Aorta (tissue), 5 donors: ENCODE measurements around the gene EPX. TPM values are rescaled to one million over a fixed set of nuclear protein-coding genes. Genes with fewer than 3 reads are reported as not detected.

Experiments used
- ATAC-seq: fragments of 200-7000 bp; cut with Tn5 transposase; one replicate; pipeline ENCODE4 v1.9.1; 2022; ENCODE audit warnings: moderate library complexity; ENCODE audit not compliant: low FRiP score
- DNase-seq, 2 donors: peaks; one replicate each; pipeline ENCODE4 v3.0.0-alpha.2; 2020
- H3K27ac ChIP-seq, 2 donors: one replicate each; pipeline ENCODE4 v1.5.1; 2013; ENCODE audit warnings: low read length in 2 of 2, mild to moderate bottlenecking in 2 of 2, moderate library complexity in 2 of 2, control low read depth in 1 of 2, inconsistent platforms in 1 of 2, low read depth in 1 of 2
- H3K27me3 ChIP-seq, 2 donors: one replicate each; pipeline ENCODE4 v1.6.1; 2013; ENCODE audit warnings: control low read depth in 1 of 2, low read length in 1 of 2, mild to moderate bottlenecking in 1 of 2, moderate library complexity in 1 of 2; ENCODE audit not compliant: insufficient read depth in 2 of 2, control insufficient read depth in 1 of 2
- H3K36me3 ChIP-seq, 2 donors: one replicate each; pipeline ENCODE4 v1.6.1; 2013; ENCODE audit warnings: control low read depth in 1 of 2, low read length in 1 of 2, mild to moderate bottlenecking in 1 of 2; ENCODE audit not compliant: insufficient read depth in 2 of 2, control insufficient read depth in 1 of 2
- H3K4me1 ChIP-seq, 2 donors: one replicate each; pipeline ENCODE4 v1.6.1; 2013; ENCODE audit warnings: low read length in 2 of 2, control low read depth in 1 of 2, mild to moderate bottlenecking in 1 of 2, moderate library complexity in 1 of 2; ENCODE audit not compliant: insufficient read depth in 2 of 2, control insufficient read depth in 1 of 2
- H3K4me3 ChIP-seq, 2 donors: one replicate each; pipeline ENCODE4 v1.5.1; 2013; ENCODE audit warnings: low read length in 2 of 2, control low read depth in 1 of 2, mild to moderate bottlenecking in 1 of 2
- H3K9me3 ChIP-seq: one replicate; pipeline ENCODE4 v1.6.1; 2013; ENCODE audit warnings: mild to moderate bottlenecking, low read length; ENCODE audit not compliant: control insufficient read depth
- WGBS, 2 donors: extraction: QIAGEN DNeasy Blood & Tissue Kit; methylation state at CpG; one replicate each; pipeline ENCODE4 v1.1.7; 2013; 5-methylcytosine and 5-hydroxymethylcytosine counted together
- intact Hi-C, 2 donors: fragments of 100-400 bp; cut with DNase I; formaldehyde crosslinking; loops; one replicate each; pipeline versions ENCODE4 v1.14.2 to v1.15.0; 2022
- polyA plus RNA-seq, 2 donors: library from polyadenylated mRNA; stranded (reverse); fragments of 200-250 nt; gene quantifications; one replicate each; pipeline ENCODE4 v1.2.3, GENCODE V29; 2013
- total RNA-seq, 2 donors: library from RNA; stranded (reverse); fragmentation: NEBNext Ultra II Directional; extraction: Animal tissue kit (Norgen Biotek cat#: 25700); gene quantifications; one replicate each; pipeline ENCODE4 v1.2.1, GENCODE V29; 2021
- donor health status: healthy with polysubstance abuse.
- donor health status: Bipolar disorder and iron deficiency.
- donor health status: DM: no; HTN: no; CAD: no.
- donor health status: DM: no; HTN: no; CAD: no.
- donor health status: DM: yes; HTN: yes; CAD: no.

Gene EPX
- total and polyA plus RNA-seq, 4 donors = not detected

DNA sequence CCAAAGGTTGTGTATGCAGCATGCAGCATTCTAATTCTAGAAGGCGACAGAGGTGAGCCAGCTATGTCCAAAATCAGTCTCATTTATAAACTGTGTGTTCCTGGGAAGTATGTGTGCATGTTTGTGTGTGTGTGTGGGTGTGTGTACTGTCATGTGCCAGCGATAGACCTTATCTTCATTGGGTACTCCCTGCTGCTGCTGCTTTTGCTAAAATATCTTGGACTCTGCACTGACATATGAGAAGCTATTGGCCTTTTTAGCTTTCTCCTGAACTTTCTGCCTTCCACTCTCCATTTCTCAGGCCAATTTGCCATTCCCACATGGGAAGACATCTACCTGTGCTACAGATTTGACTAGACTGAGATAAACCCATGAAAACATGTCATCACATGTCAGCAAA, 43.9 kb downstream of the EPX start:
- H3K27me3 ChIP-seq = no peaks in the 10 kb centered on the region
- 68 to 70% methylated on average over 2 of the region's 2 CpGs for WGBS, 2 donors

DNA sequence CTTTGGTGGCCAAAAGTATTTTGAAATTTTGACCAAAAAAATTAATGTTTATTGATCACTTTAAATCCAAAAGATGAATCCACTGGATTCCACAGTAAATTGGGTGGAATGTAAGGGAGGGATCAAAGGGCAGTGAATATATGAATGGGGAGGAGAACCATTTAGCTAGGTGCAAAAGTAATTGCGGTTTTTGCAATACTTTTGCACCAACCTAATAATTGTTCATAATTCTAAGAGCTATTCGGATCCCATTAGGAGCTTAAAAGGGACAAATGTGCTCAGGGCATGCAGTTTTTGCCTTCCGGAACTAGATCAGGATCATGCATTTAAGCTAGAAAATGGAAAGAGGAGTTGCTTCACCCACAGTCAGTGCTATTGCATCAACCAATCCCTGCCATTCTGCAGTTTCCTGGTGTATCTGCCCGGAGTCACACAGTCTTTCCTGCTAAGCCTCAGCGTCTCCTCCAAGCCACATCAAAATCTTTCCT, 45.7 kb downstream of the EPX start, which contains the start of gene LPO:
TSS of gene LPO (plus strand) at position 438 of the 488 bp plus-strand sequence. CDS start 4,396 bp downstream, outside the sequence.
- Histone ChIP-seq H3K36me3 (no peaks in the 10 kb centered on the region), H3K27ac (no peak within 1 kb of the TSS), H3K4me1 (no peaks in the 10 kb centered on the region), H3K4me3 (no peak within 1 kb of the TSS), H3K27me3 (no peaks in the 10 kb centered on the region), H3K9me3 (peaks cover 1% of the 10 kb centered on the region)
- ATAC-seq (no peak), DNase-seq (no peak)
- 63 to 77% methylated on average over 5 of the region's 5 CpGs for WGBS, 2 donors
- intact Hi-C loops = no loop called here

More for the DNA sequence above, 43.9 kb downstream of the EPX start:
- intact Hi-C loops = no loop called here
- Histone ChIP-seq H3K27ac (no peak overlapping the region), H3K4me3 (no peak overlapping the region), H3K4me1 (no peaks in the 10 kb centered on the region), H3K9me3 (peaks cover 3% of the 10 kb centered on the region), H3K36me3 (no peaks in the 10 kb centered on the region)
- DNase-seq (no peak), ATAC-seq (no peak)

DNA sequence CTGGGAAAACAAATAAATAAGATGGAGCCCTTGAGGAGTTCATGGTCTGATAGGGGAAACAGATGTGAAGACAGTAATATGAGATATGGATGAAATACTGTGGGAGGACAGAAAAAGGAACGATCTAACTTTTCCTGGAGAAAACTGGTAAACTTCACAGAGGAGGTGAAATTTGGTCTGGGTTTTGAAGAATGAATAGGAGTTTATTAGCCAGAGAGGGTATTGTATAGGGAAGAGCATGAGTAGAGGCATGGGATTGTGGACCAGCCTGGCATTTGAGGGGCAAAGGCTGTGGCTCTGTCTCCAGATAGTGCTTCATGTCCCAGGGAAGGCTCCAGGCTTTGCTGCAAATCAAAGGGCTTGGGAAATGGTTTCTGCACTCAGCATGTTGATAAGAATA, 47.5 kb downstream of the EPX start:
- Histone ChIP-seq H3K4me3 (no peak overlapping the region), H3K36me3 (no peaks in the 10 kb centered on the region), H3K27ac (no peak overlapping the region), H3K4me1 (no peaks in the 10 kb centered on the region), H3K27me3 (no peaks in the 10 kb centered on the region), H3K9me3 (peaks cover 1% of the 10 kb centered on the region)
- ATAC-seq (no peak), DNase-seq (no peak)
- intact Hi-C loops = no loop called here
- 71 to 74% methylated on average over 1 of the region's 1 CpG for WGBS, 2 donors

DNA sequence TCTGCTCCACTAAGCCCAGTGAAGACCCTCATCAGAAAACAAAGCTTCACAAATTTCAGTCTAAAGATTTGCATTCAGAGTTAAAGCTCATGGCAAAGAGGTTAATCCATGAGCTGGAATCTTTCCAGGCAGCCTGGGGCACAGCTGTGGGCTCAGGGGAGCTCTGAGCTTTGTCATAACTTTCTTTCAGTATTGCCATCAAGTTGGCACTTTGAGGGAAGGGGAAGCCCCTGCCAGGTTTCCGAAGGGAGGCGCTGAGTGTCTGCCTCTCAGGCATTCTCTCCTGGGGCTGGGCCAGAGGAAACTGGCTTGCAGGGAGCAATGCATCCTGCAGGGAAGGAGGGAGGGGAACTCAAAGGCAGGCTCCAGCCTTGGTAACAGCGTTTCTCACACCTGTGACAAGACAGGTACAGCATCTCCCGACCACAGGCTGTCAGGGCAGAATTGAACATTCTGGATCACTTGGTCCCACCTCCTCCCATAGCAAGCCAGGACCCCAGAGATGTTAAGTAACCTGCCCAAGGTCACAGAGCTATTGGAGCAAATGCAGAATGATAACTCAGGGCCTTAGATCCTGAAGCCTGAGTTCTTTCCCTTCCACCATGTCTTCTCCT, 49.8 kb downstream of the EPX start:
- DNase-seq = no peak
- H3K27me3 ChIP-seq = no peaks in the 10 kb centered on the region
- ATAC-seq = no peak
- no peaks in the 10 kb centered on the region for H3K36me3 ChIP-seq
- H3K4me1 ChIP-seq = no peaks in the 10 kb centered on the region
- no peaks in the 10 kb centered on the region for H3K9me3 ChIP-seq
- intact Hi-C loops = no loop called here
- WGBS, 2 donors = 11 to 12% methylated on average over 4 of the region's 4 CpGs
- no peak overlapping the region for H3K4me3 ChIP-seq
- no peak overlapping the region for H3K27ac ChIP-seq

DNA sequence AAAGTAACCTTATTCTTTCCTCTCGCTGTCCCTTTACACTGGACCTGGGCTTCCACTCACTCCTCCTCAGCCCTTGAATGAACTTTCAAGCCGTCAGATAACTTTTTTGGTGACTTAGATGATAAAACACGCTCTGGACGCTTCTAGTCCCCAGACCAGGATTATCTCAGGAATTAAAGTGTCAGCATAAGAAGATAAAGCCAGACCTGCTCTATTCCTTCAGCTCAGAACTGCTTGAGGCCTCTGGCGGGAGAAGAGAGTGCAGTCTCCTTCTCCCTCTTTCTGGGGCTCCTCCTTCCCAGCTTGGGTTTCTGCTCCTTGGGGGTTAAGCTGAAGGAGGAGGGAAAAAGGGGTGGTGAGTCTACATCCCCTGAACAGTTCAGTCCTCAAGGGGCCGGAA, 52.4 kb downstream of the EPX start:
- intact Hi-C loops = no loop called here
- H3K27me3 ChIP-seq = no peaks in the 10 kb centered on the region
- no peak overlapping the region for H3K4me3 ChIP-seq
- no peak overlapping the region for H3K27ac ChIP-seq
- no peaks in the 10 kb centered on the region for H3K36me3 ChIP-seq
- no peaks in the 10 kb centered on the region for H3K4me1 ChIP-seq
- no peaks in the 10 kb centered on the region for H3K9me3 ChIP-seq
- 58 to 59% methylated on average over 6 of the region's 6 CpGs for WGBS, 2 donors
- DNase-seq (no peak), ATAC-seq (no peak)

DNA sequence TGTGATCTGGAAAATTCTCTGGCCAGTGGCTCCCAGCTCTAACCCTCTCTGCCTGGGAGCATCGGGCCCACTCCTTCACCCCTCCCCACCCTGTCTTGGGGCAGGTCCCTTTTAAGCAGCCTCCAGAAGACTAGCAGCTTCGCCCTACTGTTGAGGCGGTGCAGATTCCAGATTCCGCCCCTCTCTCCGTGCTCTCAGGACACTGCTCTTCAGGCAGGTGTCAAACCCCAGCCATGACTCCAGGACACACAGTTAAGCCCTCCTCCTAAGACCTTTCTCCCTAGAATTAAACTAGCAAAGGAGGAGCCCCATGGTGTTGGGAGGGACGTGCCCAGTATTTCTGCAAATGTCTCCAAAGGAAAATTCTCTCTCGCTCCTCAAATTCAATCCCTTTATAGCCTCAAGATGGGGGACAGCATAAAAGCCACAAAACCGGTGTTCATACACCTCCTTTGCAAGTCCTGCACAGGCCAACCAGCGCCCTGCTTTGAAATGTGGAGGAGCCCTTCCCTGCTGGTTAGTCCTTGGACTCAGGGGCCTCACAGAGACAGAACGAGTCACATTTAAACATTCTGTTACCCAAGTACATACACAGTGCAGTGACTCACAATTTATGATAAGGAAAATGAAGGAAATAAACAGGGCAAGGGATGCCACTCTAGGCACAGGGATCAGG, 53.0 kb downstream of the EPX start:
- DNase-seq (no peak), ATAC-seq (no peak)
- WGBS, 2 donors = 50 to 53% methylated on average over 10 of the region's 10 CpGs
- Histone ChIP-seq H3K27ac (no peak overlapping the region), H3K9me3 (no peaks in the 10 kb centered on the region), H3K36me3 (no peaks in the 10 kb centered on the region), H3K4me3 (no peak overlapping the region), H3K4me1 (no peaks in the 10 kb centered on the region), H3K27me3 (no peaks in the 10 kb centered on the region)
- intact Hi-C loops = no loop called here

DNA sequence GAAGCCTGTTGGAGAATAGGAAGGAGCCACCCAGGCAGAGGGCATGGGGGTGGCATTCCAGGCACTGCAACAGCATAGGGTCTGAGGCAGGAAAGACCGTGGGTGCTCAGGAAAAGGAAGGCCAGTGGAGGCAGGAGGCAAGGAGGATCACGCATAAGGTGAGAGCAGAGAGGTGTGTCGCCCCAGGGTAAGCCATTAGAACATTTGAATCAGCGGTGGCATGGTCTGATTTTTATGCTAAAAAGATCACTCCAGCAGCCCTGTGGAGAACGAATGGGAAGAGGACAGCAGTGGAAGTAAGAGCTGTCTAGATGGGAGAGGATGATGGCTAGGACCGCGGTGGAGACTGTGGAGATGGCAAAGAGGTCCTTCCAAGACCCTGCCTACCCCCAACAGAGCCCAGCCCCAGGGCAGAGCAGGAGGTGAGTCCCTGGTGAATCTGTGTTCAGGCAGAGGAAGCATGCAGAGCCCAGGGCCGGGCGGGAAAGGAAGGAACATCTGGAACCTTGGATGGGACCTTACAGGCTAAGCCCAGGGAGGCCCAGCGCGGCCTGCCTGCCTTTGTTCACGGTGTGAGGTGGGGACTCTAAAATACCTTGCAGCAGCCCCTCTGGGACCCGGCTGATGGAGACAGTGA, 53.7 kb downstream of the EPX start:
- ATAC-seq (no peak), DNase-seq (no peak)
- Histone ChIP-seq H3K9me3 (no peaks in the 10 kb centered on the region), H3K27me3 (no peaks in the 10 kb centered on the region), H3K27ac (no peak overlapping the region), H3K36me3 (no peaks in the 10 kb centered on the region), H3K4me3 (no peak overlapping the region), H3K4me1 (no peaks in the 10 kb centered on the region)
- intact Hi-C loops = no loop called here
- WGBS, 2 donors = 78% methylated on average over 13 of the region's 13 CpGs

DNA sequence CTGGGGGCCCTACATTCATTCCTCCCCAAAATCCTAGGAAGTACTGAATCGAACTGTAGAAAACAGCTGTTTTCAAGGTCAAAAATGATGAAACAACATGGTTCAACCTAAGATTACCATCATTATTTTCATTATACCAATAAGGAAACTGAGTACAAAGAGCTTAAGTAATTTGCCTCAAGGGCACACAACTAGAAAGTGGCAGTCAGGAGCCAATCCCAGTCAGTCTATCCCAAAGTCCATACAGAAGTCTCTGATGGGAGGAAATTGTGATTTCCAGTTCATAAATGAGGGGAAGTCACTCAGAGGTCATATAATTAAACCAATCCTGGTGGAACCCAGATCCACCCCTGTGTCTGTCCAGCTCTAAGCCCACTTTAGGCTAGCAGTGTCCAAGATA, 54.3 kb downstream of the EPX start:
- DNase-seq = no peak
- H3K4me3 ChIP-seq = no peak overlapping the region
- H3K4me1 ChIP-seq = no peaks in the 10 kb centered on the region
- no peaks in the 10 kb centered on the region for H3K27me3 ChIP-seq
- intact Hi-C loops = no loop called here
- no peaks in the 10 kb centered on the region for H3K9me3 ChIP-seq
- no peak for ATAC-seq
- WGBS, 2 donors = 87 to 100% methylated on average over 1 of the region's 1 CpG
- H3K27ac ChIP-seq = no peak overlapping the region
- no peaks in the 10 kb centered on the region for H3K36me3 ChIP-seq
